GM12878 (cell line): Measurements from ENCODE around the gene RCC1. TPM values are rescaled to one million over a fixed set of nuclear protein-coding genes. Genes with fewer than 3 reads are reported as not detected.
"Not testable (repeated sequence)": the region's sequence is repeated elsewhere in the genome, so short reads cannot be mapped to it uniquely, and the experiment has no call there.

Experiments used
- ATAC-seq: fragments of 200-7000 bp; cut with Tn5 transposase; 3 replicates; pipeline ENCODE4 v1.9.1; 2020; ENCODE audit warnings: mild to moderate bottlenecking, moderate library complexity
- BruUV-seq: library from RNA; stranded (reverse); fragments of 400-500 nt; replicated peaks from 2 replicates; lab custom pipeline; 2021; lab: Mats Ljungman, UMichigan
- CTCF ChIA-PET: fragments of 300-600 bp; sonication (Branson Sonifier 250); formaldehyde crosslinking; extraction: SDS; loops from one replicate; lab custom pipeline; 2021; ENCODE audit warnings: inconsistent platforms; lab: Yijun Ruan, JAX
- POLR2A ChIA-PET: fragments of 350-600 bp; formaldehyde crosslinking; extraction: SDS; loops from one replicate; lab custom pipeline; 2021; ENCODE audit warnings: inconsistent platforms; lab: Charles Lee
- RAD21 ChIA-PET: fragments of 300-600 bp; sonication (Branson Sonifier 250); formaldehyde crosslinking; loops from one replicate; lab custom pipeline; 2023; ENCODE audit warnings: antibody characterized with exemption; ENCODE audit not compliant: unreplicated experiment; lab: Charles Lee
- SMC1A ChIA-PET: fragments of 300-600 bp; sonication (Branson Sonifier 250); formaldehyde crosslinking; loops from one replicate; lab custom pipeline; 2023; ENCODE audit not compliant: unreplicated experiment, uncharacterized antibody; lab: Charles Lee
- DNase-seq: peaks from one replicate; pipeline ENCODE4 v3.0.0-alpha.2; 2011; ENCODE audit warnings: low read depth, low spot score
- FAIRE-seq: peaks from 3 replicates; lab custom pipeline; 2011; peaks lifted over from hg19 to GRCh38; lab: Jason Lieb, UNC
- H2AFZ ChIP-seq: 2 replicates; pipeline ENCODE4 v1.6.0; 2011; ENCODE audit warnings: low read depth, low read length, control low read depth; ENCODE audit not compliant: control insufficient read depth
- H3K27ac ChIP-seq: 2 replicates; pipeline ENCODE4 v1.5.1; 2011; ENCODE audit warnings: control low read depth; ENCODE audit not compliant: control insufficient read depth, insufficient read depth
- H3K27me3 ChIP-seq, 2 experiments: replicated peaks in 1 of 2; 2 replicates each; pipeline versions ENCODE4 v1.6.0 to v1.6.1; 2011; ENCODE audit warnings: low read length in 1 of 2; ENCODE audit not compliant: control insufficient read depth in 2 of 2, insufficient read depth in 2 of 2
- H3K36me3 ChIP-seq, 2 experiments: 2 replicates each; pipeline ENCODE4 v1.5.1; 2011; ENCODE audit warnings: low read length in 1 of 2; ENCODE audit not compliant: control insufficient read depth in 2 of 2, insufficient read depth in 2 of 2
- H3K4me1 ChIP-seq: 2 replicates; pipeline ENCODE4 v1.6.1; 2011; ENCODE audit warnings: mild to moderate bottlenecking, low read length, moderate library complexity, mixed read lengths; ENCODE audit not compliant: control insufficient read depth, insufficient read depth
- H3K4me2 ChIP-seq: 2 replicates; pipeline ENCODE4 v1.6.0; 2011; ENCODE audit warnings: control low read depth; ENCODE audit not compliant: control insufficient read depth, insufficient read depth
- H3K4me3 ChIP-seq: fragments of 200-600 bp; sonication (generic); 2 replicates; pipeline ENCODE4 v1.5.1; 2016
- H3K79me2 ChIP-seq: 2 replicates; pipeline ENCODE4 v1.6.0; 2011; ENCODE audit warnings: low read length; ENCODE audit not compliant: control insufficient read depth, insufficient read depth
- H3K9ac ChIP-seq: 2 replicates; pipeline ENCODE4 v1.8.0; 2011; ENCODE audit warnings: low read length, control low read depth, mixed read lengths; ENCODE audit not compliant: control insufficient read depth, insufficient read depth
- H3K9me3 ChIP-seq: replicated peaks from 3 replicates; pipeline ENCODE4 v1.5.1; 2011; ENCODE audit warnings: mild to moderate bottlenecking, low read length; ENCODE audit not compliant: control insufficient read depth, insufficient read depth
- H4K20me1 ChIP-seq: 2 replicates; pipeline ENCODE4 v1.6.0; 2011; ENCODE audit not compliant: control insufficient read depth, insufficient read depth
- CEBPZ ChIP-seq: fragments of 150-350 bp; IDR thresholded peaks from 2 replicates; pipeline ENCODE4 v1.6.1; 2016; ENCODE audit warnings: low read depth, low read length
- EGR1 ChIP-seq, 2 experiments: IDR thresholded peaks; 1 replicate in 1 of 2; 2 replicates in 1 of 2; pipeline ENCODE4 v1.6.1; 2011 to 2012; ENCODE audit warnings: low read depth in 2 of 2, low read length in 2 of 2, borderline replicate concordance in 1 of 2, mild to moderate bottlenecking in 1 of 2, moderate library complexity in 1 of 2
- JUNB ChIP-seq: IDR thresholded peaks from 2 replicates; pipeline ENCODE4 v1.6.1; 2016; ENCODE audit warnings: antibody characterized with exemption, mild to moderate bottlenecking
- KAT2A ChIP-seq: conservative IDR thresholded peaks from 2 replicates; pipeline ENCODE4 v1.6.1; 2011; ENCODE audit warnings: low read depth, low read length; ENCODE audit not compliant: control insufficient read depth
- KDM1A ChIP-seq: fragments of 200-600 bp; sonication (generic); IDR thresholded peaks from 2 replicates; pipeline ENCODE4 v1.6.1; 2016; ENCODE audit warnings: borderline replicate concordance
- PAX8 ChIP-seq: fragments of 450-650 bp; IDR thresholded peaks from 2 replicates; pipeline ENCODE4 v1.6.1; 2017; ENCODE audit warnings: mild to moderate bottlenecking, moderate library complexity
- PBX3 ChIP-seq: IDR thresholded peaks from 2 replicates; pipeline ENCODE4 v1.6.1; 2011; ENCODE audit warnings: mild to moderate bottlenecking, low read depth, low read length, moderate library complexity; ENCODE audit not compliant: insufficient replicate concordance
- RAD21 ChIP-seq: IDR thresholded peaks from 2 replicates; pipeline ENCODE4 v1.6.1; 2011; ENCODE audit warnings: mild to moderate bottlenecking, low read depth, low read length, moderate library complexity; ENCODE audit not compliant: insufficient read depth
- WGBS: methylation state at CpG from one replicate; pipeline ENCODE4 v1.1.6; 2016; ENCODE audit warnings: low lambda C conversion rate; ENCODE audit not compliant: insufficient replicate concordance, insufficient coverage; ENCODE audit errors: missing lambda C conversion rate; 5-methylcytosine and 5-hydroxymethylcytosine counted together
- in situ Hi-C: fragments of 300-500 bp; cut with MboI; formaldehyde crosslinking; loops from 9 replicates; pipeline ENCODE4 v1.14.3; 2018; ENCODE audit warnings: mixed read lengths
- intact Hi-C: fragments of 100-400 bp; cut with micrococcal nuclease; formaldehyde crosslinking; loops from one replicate; pipeline ENCODE4 v1.14.2; 2022; ENCODE audit not compliant: unreplicated experiment
- polyA plus RNA-seq, 11 experiments: library from polyadenylated mRNA; depleted of rRNA in 4 of 11; unstranded in 6 of 11; stranded (reverse) in 5 of 11; fragments of >200 nt; fragmentation: Nextera tagmentation in 4 of 11; fragmentation: Illumina TruSeq in 1 of 11; extraction: Ambion mirVana in 4 of 11; extraction: Trizol in 1 of 11; gene quantifications; 1 replicate in 1 of 11; 2 replicates in 10 of 11; pipeline versions ENCODE4 v1.2.1 to v1.2.3, GENCODE V29; 2011 to 2016; ENCODE audit warnings: inconsistent platforms in 2 of 11, missing spikeins in 2 of 11, low read depth in 1 of 11
- total RNA-seq, 4 experiments: library from RNA; depleted of rRNA in 3 of 4; stranded (reverse); fragments of >200 nt in 3 of 4; fragmentation: Illumina TruSeq in 1 of 4; extraction: Trizol in 1 of 4; gene quantifications; 2 replicates each; pipeline versions ENCODE4 v1.2.1 to v1.2.3, GENCODE V29; 2013 to 2021
- TF ChIP-seq, protein P1 (sequence below): IDR thresholded peaks from 2 replicates; pipeline ENCODE4 v1.6.1; 2012; ENCODE audit warnings: improper control_type of control experiment, low read depth, low read length; ENCODE audit not compliant: insufficient replicate concordance

Gene RCC1
- total and polyA plus RNA-seq, 10 of the 15 experiments (the other 5 are each of a cell fraction or from before 2014, with no cell fraction given): 8.3 to 99.4 (median 74.6) TPM

DNA sequence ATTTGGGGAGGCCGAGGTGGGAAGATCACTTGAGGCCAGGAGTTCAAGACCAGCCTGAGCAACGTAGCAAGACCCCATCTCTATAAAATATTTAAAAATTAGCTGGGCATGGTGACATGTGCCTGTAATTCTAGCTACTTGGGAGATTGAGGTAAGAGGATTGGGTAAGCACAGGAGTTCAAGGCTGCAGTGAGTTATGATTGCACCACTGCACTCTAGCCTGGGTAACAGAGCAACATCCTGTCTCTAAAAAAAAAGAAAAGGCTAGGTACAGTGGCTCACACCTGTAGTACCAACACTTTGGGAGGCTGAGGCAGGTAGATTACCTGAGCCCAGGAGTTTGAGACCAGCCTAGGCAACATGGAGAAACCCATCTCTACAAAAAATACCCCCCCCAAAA is 35.7 kb upstream of the RCC1 start (continued):
- TF ChIP-seq, protein P1, sequence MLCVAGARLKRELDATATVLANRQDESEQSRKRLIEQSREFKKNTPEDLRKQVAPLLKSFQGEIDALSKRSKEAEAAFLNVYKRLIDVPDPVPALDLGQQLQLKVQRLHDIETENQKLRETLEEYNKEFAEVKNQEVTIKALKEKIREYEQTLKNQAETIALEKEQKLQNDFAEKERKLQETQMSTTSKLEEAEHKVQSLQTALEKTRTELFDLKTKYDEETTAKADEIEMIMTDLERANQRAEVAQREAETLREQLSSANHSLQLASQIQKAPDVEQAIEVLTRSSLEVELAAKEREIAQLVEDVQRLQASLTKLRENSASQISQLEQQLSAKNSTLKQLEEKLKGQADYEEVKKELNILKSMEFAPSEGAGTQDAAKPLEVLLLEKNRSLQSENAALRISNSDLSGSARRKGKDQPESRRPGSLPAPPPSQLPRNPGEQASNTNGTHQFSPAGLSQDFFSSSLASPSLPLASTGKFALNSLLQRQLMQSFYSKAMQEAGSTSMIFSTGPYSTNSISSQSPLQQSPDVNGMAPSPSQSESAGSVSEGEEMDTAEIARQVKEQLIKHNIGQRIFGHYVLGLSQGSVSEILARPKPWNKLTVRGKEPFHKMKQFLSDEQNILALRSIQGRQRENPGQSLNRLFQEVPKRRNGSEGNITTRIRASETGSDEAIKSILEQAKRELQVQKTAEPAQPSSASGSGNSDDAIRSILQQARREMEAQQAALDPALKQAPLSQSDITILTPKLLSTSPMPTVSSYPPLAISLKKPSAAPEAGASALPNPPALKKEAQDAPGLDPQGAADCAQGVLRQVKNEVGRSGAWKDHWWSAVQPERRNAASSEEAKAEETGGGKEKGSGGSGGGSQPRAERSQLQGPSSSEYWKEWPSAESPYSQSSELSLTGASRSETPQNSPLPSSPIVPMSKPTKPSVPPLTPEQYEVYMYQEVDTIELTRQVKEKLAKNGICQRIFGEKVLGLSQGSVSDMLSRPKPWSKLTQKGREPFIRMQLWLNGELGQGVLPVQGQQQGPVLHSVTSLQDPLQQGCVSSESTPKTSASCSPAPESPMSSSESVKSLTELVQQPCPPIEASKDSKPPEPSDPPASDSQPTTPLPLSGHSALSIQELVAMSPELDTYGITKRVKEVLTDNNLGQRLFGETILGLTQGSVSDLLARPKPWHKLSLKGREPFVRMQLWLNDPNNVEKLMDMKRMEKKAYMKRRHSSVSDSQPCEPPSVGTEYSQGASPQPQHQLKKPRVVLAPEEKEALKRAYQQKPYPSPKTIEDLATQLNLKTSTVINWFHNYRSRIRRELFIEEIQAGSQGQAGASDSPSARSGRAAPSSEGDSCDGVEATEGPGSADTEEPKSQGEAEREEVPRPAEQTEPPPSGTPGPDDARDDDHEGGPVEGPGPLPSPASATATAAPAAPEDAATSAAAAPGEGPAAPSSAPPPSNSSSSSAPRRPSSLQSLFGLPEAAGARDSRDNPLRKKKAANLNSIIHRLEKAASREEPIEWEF: no peak
- no peak for TF ChIP-seq RAD21
- TF ChIP-seq KAT2A: no peak
- TF ChIP-seq PBX3: no peak
- no peak for TF ChIP-seq PAX8
- TF ChIP-seq CEBPZ: no peak
- TF ChIP-seq KDM1A: no peak
- no peak for TF ChIP-seq JUNB
- no peak for TF ChIP-seq EGR1 (IDR thresholded peaks at IDR 0.05; ENCODE audit: borderline replicate concordance in 1 of 2, low read depth in 2 of 2, low read length in 2 of 2)

DNA sequence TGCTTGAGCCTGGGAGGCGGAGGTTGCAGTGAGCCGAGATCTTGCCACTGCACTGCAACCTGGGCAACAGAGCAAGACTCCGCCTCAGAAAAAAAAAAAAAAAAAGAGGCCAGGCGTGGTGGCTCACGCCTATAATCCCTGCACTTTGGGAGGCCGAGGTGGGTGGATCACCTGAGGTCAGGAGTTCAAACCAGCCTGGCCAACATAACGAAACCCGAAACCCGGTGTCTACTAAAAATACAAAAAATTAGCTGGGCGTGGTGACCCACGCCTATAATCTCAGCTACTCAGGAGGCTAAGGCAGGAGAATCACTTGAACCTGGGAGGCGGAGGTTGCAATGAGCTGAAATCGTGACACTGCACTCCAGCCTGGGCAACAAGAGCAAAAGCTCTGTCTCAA is 26.3 kb upstream of the RCC1 start:
- H3K79me2 ChIP-seq, ATAC-seq, in situ Hi-C loops, H4K20me1 ChIP-seq, DNase-seq, H3K4me3 ChIP-seq, H3K9ac ChIP-seq, H3K9me3 ChIP-seq, BruUV-seq, H3K4me1 ChIP-seq, H3K27me3 ChIP-seq, RAD21 ChIA-PET, H2AFZ ChIP-seq, H3K4me2 ChIP-seq, H3K27ac ChIP-seq, FAIRE-seq, intact Hi-C loops: not testable (repeated sequence)
- SMC1A ChIA-PET: interaction anchor here (0.6 to 1.0 kb wide), 2 partner anchors 9 to 13 kb away, joined by 3 read pairs; no protein-coding TSS in a partner anchor
- WGBS: 82% methylated on average over 11 of the region's 13 CpGs
- POLR2A ChIA-PET: interaction anchor here (0.6 to 0.7 kb wide), 2 partner anchors 9 to 1445 kb away, joined by 3 to 6 read pairs; no protein-coding TSS in a partner anchor
- peaks cover 0 to 10% of the 10 kb centered on the region in 2 experiments; a peak in 2 of 4 replicates for H3K36me3 ChIP-seq
- CTCF ChIA-PET: interaction anchor here (0.9 to 1.3 kb wide), 2 partner anchors 47 to 150 kb away, joined by 3 to 5 read pairs; no protein-coding TSS in a partner anchor
